HepG2 (cell line): ENCODE data around the gene PSMC3IP. TPM values are rescaled to one million over a fixed set of nuclear protein-coding genes. Genes with fewer than 3 reads are reported as not detected.

Experiments used
- AHDC1 ChIP-seq: sonication (generic); formaldehyde crosslinking; IDR thresholded peaks from 2 replicates; pipeline ENCODE4 v1.5.1; 2020; ENCODE audit warnings: mild to moderate bottlenecking, missing genetic modification reagents, borderline replicate concordance
- MTA1 ChIP-seq: sonication (generic); formaldehyde crosslinking; IDR thresholded peaks from 2 replicates; pipeline ENCODE4 v1.4.0; 2020; ENCODE audit warnings: missing genetic modification reagents, mild to moderate bottlenecking, borderline replicate concordance
- RBAK ChIP-seq: sonication (generic); formaldehyde crosslinking; IDR thresholded peaks from 2 replicates; pipeline ENCODE4 v1.5.1; 2020; ENCODE audit warnings: mild to moderate bottlenecking, missing genetic modification reagents
- RNF219 ChIP-seq: sonication (generic); formaldehyde crosslinking; IDR thresholded peaks from 2 replicates; pipeline ENCODE4 v1.5.0; 2020; ENCODE audit warnings: mild to moderate bottlenecking, missing genetic modification reagents
- ZNF142 ChIP-seq: sonication (generic); formaldehyde crosslinking; IDR thresholded peaks from 2 replicates; pipeline ENCODE4 v1.4.0; 2020; ENCODE audit warnings: missing genetic modification reagents
- ZNF333 ChIP-seq: sonication (generic); formaldehyde crosslinking; IDR thresholded peaks from 2 replicates; pipeline ENCODE4 v1.4.0; 2020; ENCODE audit warnings: mild to moderate bottlenecking, missing genetic modification reagents, borderline replicate concordance
- ZNF44 ChIP-seq: sonication (generic); formaldehyde crosslinking; IDR thresholded peaks from 2 replicates; pipeline ENCODE4 v1.5.1; 2020; ENCODE audit warnings: mild to moderate bottlenecking, missing genetic modification reagents
- ZNF567 ChIP-seq: sonication (generic); formaldehyde crosslinking; IDR thresholded peaks from 2 replicates; pipeline ENCODE4 v1.8.1; 2023; ENCODE audit warnings: mild to moderate bottlenecking, missing genetic modification reagents, borderline replicate concordance
- ZNF691 ChIP-seq: sonication (generic); formaldehyde crosslinking; IDR thresholded peaks from 2 replicates; pipeline ENCODE4 v1.4.0; 2020; ENCODE audit warnings: missing genetic modification reagents, low read depth, mild to moderate bottlenecking, borderline replicate concordance
- polyA plus RNA-seq, 8 experiments: library from polyadenylated mRNA; depleted of rRNA in 3 of 8; stranded (reverse) in 7 of 8; unstranded in 1 of 8; fragments of >200 nt; fragmentation: Illumina TruSeq in 4 of 8; extraction: Trizol in 4 of 8; gene quantifications; 2 replicates each; pipeline versions ENCODE4 v1.2.1 to v1.2.3, GENCODE V29; 2011 to 2016; ENCODE audit warnings: low read depth in 4 of 8, missing spikeins in 1 of 8, mixed read lengths in 1 of 8; ENCODE audit not compliant: insufficient read depth in 1 of 8
- total RNA-seq, 5 experiments: library from RNA; depleted of rRNA; stranded (reverse); fragments of >200 nt; fragmentation: Illumina TruSeq; extraction: Trizol; gene quantifications; 2 replicates each; pipeline ENCODE4 v1.2.3, GENCODE V29; 2016; ENCODE audit warnings: low read depth in 1 of 5
- TF ChIP-seq, protein P1 (sequence below), 2 experiments: fragments of 450-650 bp in 1 of 2; sonication (generic) in 1 of 2; formaldehyde crosslinking; IDR thresholded peaks; 2 replicates each; pipeline versions ENCODE4 v1.5.0 to v1.8.0; 2020 to 2022; ENCODE audit warnings: mild to moderate bottlenecking in 1 of 2, missing genetic modification reagents in 1 of 2

The PSMC3IP gene
- total and polyA plus RNA-seq, 2 of the 13 experiments (the other 11 are each of a cell fraction or from before 2014, with no cell fraction given), result 6.5 to 22.4 TPM

- TF ChIP-seq AHDC1 (CRISPR knock-in tag) (peak; percentile 54; the same call in 1 of the 2 replicates), RNF219 (CRISPR knock-in tag) (no peak), ZNF691 (CRISPR knock-in tag) (no peak), ZNF142 (CRISPR knock-in tag) (0 out of 2 replicates have a peak, but pooled peaks have one; percentile 67), MTA1 (CRISPR knock-in tag) (peak; percentile 65; the same call in 1 of the 2 replicates), RBAK (peak; percentile 42; the same call in 1 of the 2 replicates), ZNF333 (no peak), ZNF44 (CRISPR knock-in tag) (peak; percentile 80; the same call in 1 of the 2 replicates), ZNF567 (CRISPR knock-in tag) (0 out of 2 replicates have a peak, but pooled peaks have one; percentile 58)
- TF ChIP-seq, protein P1, sequence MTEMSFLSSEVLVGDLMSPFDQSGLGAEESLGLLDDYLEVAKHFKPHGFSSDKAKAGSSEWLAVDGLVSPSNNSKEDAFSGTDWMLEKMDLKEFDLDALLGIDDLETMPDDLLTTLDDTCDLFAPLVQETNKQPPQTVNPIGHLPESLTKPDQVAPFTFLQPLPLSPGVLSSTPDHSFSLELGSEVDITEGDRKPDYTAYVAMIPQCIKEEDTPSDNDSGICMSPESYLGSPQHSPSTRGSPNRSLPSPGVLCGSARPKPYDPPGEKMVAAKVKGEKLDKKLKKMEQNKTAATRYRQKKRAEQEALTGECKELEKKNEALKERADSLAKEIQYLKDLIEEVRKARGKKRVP (CRISPR knock-in tag; IDR thresholded peaks at IDR 0.05), result 0 out of 4 replicates have a peak, but pooled peaks of 1 of the 2 experiments have one; percentile 43
Measured at GRCh38 chr17:42535155-42536047, 42.1 kb downstream of the PSMC3IP start (continued).
